Activated CD4-positive, alpha-beta T cell treated with anti-CD3 and anti-CD28 coated beads for 1 hour (primary cell): ENCODE data around the gene DSG2.

Experiments used
- DNase-seq: peaks from one replicate; pipeline ENCODE4 v3.0.0-alpha.2; 2020

DSG2 gene

DNA sequence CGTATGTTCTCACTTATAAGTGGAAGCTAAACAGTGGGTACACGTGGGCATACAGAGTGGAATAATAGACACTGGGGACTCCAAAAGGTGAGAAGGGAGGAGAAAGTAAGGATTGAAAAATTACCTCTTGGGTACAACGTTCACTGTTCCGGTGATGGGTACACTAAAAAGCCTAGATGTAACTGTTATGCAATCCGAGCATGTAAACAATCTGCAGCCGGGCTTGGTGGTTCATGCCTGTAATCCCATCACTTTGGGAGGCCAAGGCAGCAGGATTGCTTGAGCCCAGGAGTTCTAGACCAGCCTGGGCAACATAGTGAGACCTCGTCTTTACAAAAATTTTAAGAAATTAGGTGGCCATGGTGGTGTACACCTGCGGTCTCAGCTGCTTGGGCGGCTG lies 60.6 kb downstream of the DSG2 start:
- DNase-seq, result no peak

DNA sequence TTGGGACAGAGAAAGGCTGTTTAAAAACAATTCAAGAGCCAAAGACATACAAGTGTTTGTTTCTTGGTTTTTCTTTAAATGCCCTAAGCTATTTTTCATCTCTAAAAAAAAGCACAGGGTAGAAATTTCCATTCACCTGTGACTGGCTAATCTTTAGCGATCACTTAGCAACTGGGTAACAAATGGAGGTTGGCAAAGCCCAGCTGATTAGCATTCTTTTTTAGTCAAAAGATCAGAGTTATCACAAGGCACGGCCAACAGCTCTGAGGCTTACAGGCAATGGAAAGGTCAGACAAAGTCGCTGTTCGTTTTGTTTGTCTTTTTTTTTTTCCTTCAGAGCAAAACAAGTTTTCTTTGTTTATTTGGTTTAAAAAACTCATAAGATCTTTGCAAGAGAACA lies 64.7 kb downstream of the DSG2 start:
- no peak for DNase-seq

GRCh38 chr18:31563778-31564177 lies 65.8 kb downstream of the DSG2 start:
- no peak for DNase-seq

DNA sequence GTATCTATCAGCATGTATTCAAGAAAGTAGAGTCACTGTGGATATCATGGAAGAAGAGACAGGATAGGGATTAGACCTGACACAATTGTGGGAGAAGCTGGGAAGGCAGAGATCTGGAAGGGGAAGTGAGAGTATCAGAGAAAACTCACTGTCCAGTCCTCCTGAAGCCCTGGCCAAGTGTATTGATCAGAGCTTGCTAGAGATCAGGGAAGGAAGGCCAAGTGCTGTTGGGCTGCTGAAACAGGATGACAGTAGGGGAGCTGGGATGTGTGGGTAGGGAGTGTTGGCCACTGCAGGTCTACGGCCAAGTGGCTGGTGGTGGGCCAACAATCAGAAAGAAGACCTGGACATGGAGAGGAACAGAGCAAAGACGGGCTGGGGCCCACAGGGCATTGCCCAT lies 67.4 kb downstream of the DSG2 start:
- no peak for DNase-seq

GRCh38 chr18:31565782-31566512 lies 68.0 kb downstream of the DSG2 start:
- DNase-seq, result no peak

DNA sequence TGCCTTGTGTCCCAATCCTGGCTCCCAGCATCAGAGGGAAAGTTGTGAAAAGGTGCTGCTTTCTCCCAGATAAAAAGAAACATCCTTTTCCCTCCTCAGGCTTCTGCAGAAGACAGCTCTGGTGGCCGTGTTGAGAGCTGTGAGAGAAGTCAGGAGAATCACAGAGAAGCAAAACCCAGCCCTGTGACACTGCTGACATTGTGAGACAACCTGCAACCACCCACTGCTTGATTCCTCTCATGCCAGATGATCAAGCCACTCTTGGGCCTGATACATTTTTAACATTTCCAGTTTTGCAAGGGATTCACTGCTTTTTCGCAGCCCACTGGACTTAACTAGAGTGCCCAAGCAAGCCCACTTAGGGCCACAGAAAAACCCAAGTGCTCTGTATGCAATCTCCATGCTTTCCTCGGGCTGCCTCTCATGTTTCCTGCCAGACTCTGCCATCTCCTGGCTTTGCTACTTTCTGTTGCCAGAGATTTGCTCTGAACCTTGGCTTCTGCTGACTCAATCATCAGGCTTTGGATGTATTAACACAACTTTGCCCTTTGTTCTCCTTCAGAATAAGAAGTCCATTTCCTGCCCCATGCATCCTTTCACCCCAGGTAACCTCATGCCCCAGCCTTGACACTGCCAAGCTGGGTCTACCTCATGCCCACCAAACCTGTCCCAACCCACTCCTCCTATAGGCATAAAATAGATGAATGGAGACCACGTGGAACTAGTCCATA lies 68.8 kb downstream of the DSG2 start:
- no peak for DNase-seq

DNA sequence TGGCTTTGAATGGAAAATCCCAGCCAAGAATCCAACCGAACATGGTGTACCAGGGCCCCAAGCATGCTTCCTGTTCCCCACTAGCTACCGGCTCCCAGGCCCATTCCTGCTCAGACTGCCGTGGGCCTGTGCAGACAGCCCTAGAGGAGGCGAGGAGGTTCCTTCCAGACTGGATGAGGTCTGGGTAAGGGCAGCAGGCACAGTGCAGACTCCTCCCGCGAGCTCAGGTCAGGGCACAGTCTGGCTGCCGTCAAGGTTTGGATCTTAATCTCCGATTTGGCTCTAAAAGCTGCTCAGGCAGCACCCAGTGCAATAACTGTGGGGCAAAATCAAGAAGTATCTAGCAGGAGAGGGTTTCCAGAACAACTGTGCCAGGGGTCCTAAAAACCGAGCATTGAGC lies 74.4 kb downstream of the DSG2 start:
- DNase-seq, result no peak

DNA sequence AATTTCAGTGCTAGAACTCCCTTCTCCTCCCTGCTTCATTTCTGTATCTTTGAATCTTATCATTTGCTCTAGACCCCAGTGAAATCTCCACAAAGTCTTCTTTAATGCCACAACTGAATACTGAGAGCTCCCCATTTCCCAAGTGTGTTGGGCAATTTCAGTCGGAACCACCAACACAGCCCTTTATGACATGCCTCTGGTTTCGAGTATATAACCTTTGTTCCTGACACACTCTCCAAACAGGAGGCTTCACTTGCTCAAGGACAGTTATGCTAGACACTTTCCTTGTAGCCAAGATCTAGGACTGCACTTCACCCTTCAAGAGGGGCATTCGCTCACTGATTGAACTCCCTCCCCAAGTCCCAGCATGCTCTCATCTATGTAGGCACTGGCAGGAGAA lies 75.1 kb downstream of the DSG2 start:
- DNase-seq, result no peak

DNA sequence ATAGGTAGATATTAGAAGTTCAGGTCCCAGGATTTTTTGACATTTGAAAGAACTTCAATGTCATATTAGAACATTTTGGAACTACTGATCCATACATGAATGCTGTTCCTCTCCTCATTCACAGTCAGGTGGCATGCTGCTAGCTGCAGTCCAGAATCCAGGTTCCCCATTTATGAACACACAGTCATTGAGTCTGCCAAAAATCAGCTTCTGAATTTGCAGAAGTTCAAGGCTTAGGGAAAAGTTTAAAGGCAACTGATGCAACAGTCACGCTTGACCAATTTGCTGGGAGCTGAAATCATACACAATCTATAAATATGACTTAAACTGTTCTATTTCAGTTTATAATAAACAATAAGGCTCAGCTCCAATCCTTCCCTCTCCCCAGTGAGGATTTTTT lies 76.4 kb downstream of the DSG2 start:
- no peak for DNase-seq

- no peak for DNase-seq
Observed at GRCh38 chr18:31575515-31576257, 77.7 kb downstream of the DSG2 start.

GRCh38 chr18:31576670-31577069 lies 78.7 kb downstream of the DSG2 start:
- DNase-seq, result no peak

GRCh38 chr18:31577195-31577594 lies 79.2 kb downstream of the DSG2 start:
- DNase-seq, result no peak

GRCh38 chr18:31578126-31578525 lies 80.1 kb downstream of the DSG2 start:
- DNase-seq, result no peak

DNA sequence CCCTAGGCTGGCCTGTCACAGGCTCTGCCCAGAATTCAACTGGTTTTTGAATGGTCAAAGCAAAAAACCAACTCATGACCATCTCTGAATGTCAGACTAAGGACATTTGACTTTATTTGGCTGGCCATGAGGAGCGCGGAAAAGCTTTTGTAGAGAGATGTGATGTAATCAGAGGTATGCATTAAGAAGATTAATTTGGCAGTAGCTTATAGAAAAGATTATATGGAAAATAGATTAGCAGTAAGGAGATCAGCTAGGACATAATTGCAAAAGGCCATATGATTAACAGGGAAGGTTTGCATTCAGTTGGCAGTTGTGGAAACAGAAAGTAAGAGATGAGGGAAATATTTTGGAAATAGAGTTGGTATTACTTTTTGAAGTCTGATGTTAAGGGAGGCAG lies 81.4 kb downstream of the DSG2 start:
- DNase-seq, result no peak

DNA sequence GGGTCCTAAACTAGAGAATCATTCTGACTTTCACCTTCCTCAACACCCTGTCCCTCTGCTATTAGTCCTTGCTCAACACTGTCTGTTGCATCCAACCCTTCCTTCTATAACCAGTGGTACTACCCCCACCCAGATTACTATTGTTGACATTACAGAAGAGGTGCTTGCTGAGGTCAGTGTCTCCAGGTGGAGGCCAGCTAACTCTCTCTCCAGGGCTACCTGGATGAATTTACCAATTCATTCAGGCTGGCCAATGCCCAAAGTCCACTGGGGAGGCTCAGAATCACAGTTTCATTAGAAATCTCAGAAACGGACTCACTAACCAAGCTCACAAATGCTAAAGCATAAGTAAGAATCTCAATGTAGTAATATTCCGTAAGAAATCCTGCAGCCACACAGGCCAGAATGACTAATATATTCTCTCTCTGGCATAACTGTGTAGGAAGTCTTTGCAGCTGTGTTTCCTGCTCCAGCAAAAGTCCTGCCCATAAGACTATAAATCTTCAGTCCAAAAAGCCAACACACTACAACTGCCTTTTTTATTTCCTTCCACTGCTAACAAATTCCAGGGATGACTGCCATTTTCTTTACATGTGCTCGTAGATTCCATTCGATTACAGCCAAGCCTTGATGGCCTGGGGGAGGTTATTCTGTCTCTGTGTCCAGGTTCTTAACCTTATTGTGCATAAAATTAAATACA lies 83.7 kb downstream of the DSG2 start:
- no peak for DNase-seq

DNA sequence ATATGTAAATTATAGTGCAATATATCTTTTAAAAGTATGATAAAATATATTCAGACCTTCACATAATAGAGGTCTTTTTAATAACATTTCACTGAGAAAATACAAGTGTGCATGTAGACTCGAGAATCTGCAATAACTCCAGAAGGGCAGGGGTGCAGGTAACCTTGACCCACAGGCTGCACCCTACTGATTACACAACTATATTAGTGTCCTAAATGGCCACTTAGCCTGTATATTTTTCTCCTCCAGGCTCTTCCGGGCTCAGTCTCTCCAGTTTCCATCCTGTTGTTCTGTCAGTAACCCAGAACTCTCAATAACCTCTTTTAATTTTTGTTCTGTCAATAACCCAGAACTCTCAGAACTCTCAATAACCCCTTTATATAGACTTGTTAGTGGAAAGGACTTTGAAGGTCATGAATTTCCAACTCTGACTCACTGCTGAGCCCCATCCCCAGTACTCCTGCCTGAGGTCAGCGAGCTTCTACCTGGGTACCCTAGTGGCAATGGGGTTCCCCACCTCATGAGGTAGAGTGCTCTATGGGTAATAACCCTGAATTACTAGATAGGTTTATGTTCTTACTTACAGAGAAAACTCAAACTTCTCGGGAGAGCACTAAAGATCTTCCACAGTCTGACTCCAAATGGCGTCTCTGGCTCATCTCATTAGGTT lies 85.3 kb downstream of the DSG2 start:
- no peak for DNase-seq

DNA sequence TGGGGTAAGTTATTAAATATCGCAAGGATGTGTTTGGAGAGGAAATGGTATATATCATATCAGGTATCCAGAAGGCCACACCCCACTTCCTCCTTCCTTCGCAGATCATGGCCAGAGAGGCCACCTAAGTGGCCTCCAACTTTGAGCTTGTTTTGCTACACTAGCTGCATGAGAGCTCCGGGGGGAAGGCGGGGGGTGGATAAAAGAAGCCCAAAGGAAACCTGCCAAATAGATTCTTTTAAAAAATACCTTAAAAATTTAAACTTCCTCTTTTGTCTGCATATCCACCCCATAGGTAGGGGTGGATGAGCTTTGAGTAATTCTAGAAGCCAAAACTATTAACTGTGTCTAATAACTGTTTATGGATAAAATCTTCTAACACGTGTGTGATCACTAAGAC lies 88.0 kb downstream of the DSG2 start:
- no peak for DNase-seq

DNA sequence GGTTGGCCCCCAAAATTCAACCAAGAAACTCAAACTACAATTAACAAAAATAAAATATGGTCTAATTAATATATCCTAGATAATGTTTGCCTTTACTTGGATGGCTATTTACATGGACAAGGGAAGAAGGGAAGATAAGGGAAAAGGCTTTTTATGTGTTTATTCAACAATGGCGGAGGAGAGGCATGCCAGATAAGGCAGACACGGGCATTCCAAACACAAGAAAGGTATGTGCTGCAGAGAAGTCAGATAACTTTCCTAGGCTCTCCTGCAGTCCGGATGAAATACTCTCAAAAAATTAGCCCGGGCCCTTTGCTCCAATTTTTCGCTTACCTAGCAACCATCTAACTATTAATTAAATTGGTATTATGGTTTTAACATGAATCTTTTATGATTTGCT lies 88.6 kb downstream of the DSG2 start:
- no peak for DNase-seq

DNA sequence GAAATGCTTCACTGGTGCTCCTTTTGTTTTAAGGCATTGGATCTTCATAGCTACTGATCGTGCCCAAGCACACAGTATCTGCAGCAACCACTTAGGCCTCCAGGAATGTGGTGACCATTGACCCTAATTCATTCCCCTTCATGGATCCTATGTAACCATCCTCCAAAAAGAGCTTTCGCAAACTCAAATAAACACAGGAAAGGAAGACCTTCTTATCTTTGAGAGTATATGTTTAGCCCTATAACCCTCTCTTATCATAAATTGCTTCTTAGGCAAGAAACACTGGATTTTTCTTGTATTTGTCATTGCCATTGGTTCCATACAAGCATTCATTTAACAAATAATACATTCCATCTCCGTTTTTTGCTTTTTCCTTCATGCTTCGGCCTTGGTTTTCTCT lies 89.6 kb downstream of the DSG2 start:
- no peak for DNase-seq

DNA sequence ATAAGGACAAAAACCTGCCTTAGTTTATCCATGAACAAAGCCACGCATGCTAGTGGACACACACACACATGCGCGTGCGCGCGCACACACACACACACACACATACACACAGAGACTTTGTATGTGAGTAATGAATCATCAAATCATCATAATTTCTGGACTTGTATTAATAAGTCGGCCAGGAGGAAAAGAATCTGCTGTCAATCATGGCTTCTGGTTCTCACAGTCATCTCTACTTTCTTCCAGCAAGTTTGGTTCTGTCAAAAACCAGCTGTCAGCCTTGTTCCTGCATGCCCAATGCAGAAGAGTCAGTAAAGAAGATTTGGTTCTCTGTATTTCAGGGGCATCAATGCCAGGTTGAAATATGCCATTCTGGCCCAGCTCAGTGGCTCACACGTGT lies 92.6 kb downstream of the DSG2 start:
- no peak for DNase-seq

DNA sequence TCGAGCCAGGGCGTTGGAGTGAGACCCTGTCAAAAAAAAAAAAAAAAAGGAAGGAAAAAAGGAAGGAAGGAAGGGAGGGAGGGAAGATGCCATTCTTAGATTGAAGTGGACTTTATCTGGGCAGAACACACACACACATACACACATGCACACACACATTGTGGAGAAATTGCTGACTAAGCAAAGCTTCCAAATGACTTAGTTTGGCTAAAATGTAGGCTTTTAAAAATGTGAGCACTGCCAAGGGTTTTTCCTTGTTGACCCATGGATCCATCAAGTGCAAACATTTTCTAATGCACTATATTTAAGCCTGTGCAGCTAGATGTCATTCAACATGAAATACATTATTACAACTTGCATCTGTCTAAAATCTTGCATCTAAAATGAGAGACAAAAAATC lies 93.1 kb downstream of the DSG2 start:
- no peak for DNase-seq

GRCh38 chr18:31591628-31592027 lies 93.7 kb downstream of the DSG2 start, which contains the start of gene TTR:
Gene TTR (plus strand): TSS chr18:31591877. CDS start chr18:31591903, 26 bp downstream.
- no peak for DNase-seq
